ENCODE measurements around the gene IGFLR1.

- TF ChIP-seq FOXM1 (IDR thresholded peaks at IDR 0.05; ENCODE audit: borderline replicate concordance, low read depth): no peak
- TF ChIP-seq CREB1 (IDR thresholded peaks at IDR 0.05; ENCODE audit: low read depth): no peak
- TF ChIP-seq CEBPB (IDR thresholded peaks at IDR 0.05): no peak
- no peak for TF ChIP-seq REST (IDR thresholded peaks at IDR 0.05; ENCODE audit: low read depth)
- TF ChIP-seq TAF1 (IDR thresholded peaks at IDR 0.05; ENCODE audit: low read depth): no peak
- TF ChIP-seq YY1 (IDR thresholded peaks at IDR 0.05; ENCODE audit: low read depth): no peak
- TF ChIP-seq EP300 (IDR thresholded peaks at IDR 0.05; ENCODE audit: borderline replicate concordance): no peak
- no peak for TF ChIP-seq MAX (IDR thresholded peaks at IDR 0.05)
- TF ChIP-seq TCF12 (IDR thresholded peaks at IDR 0.05; ENCODE audit: low read depth): no peak
- TF ChIP-seq USF1 (IDR thresholded peaks at IDR 0.05): no peak
- TF ChIP-seq RAD21 (IDR thresholded peaks at IDR 0.05; ENCODE audit: low read depth): no peak
- no peak for TF ChIP-seq EGR1 (IDR thresholded peaks at IDR 0.05)
These were observed 28.3 kb downstream of the IGFLR1 start for GRCh38 chr19:35713904-35714495.
